ENCODE measurements around the gene GALP. TPM values are rescaled to one million over a fixed set of nuclear protein-coding genes. Genes with fewer than 3 reads are reported as not detected.
"Not testable (repeated sequence)": the region's sequence is repeated elsewhere in the genome, so short reads cannot be mapped to it uniquely, and the experiment has no call there.

GALP gene
- total RNA-seq, 1 donor = not detected

GRCh38 chr19:56158170-56158757 is 17.5 kb upstream of the GALP start:
- Histone ChIP-seq H3K4me1 (ENCODE audit: insufficient read depth, low read length) (no peaks in the 10 kb centered on the region), H3K9me3 (ENCODE audit: low read depth, low read length) (no peaks in the 10 kb centered on the region), H3K27me3 (ENCODE audit: insufficient read depth, low read length) (no peaks in the 10 kb centered on the region), H3K4me3 (ENCODE audit: low read length) (no peak overlapping the region)

- Histone ChIP-seq H3K4me3 (ENCODE audit: low read length) (no peak overlapping the region), H3K4me1 (ENCODE audit: insufficient read depth, low read length) (no peaks in the 10 kb centered on the region), H3K27me3 (ENCODE audit: insufficient read depth, low read length) (no peaks in the 10 kb centered on the region), H3K9me3 (ENCODE audit: low read depth, low read length) (no peaks in the 10 kb centered on the region)
Observed at GRCh38 chr19:56159009-56159559, 16.7 kb upstream of the GALP start.

- no peak overlapping the region for H3K4me3 ChIP-seq (ENCODE audit: low read length)
Observed at GRCh38 chr19:56159622-56160271, 16.1 kb upstream of the GALP start.

GRCh38 chr19:56161534-56161933 is 14.3 kb upstream of the GALP start:
- H3K9me3 ChIP-seq (ENCODE audit: low read depth, low read length) = no peaks in the 10 kb centered on the region
- H3K27me3 ChIP-seq (ENCODE audit: insufficient read depth, low read length) = no peaks in the 10 kb centered on the region
- H3K4me3 ChIP-seq (ENCODE audit: low read length) = no peak overlapping the region
- H3K4me1 ChIP-seq (ENCODE audit: insufficient read depth, low read length) = no peaks in the 10 kb centered on the region

More at GRCh38 chr19:56159622-56160271, 16.1 kb upstream of the GALP start:
- Histone ChIP-seq H3K27me3 (ENCODE audit: insufficient read depth, low read length) (no peaks in the 10 kb centered on the region), H3K9me3 (ENCODE audit: low read depth, low read length) (no peaks in the 10 kb centered on the region), H3K4me1 (ENCODE audit: insufficient read depth, low read length) (no peaks in the 10 kb centered on the region)

- H3K4me1 ChIP-seq (ENCODE audit: insufficient read depth, low read length) = no peaks in the 10 kb centered on the region
- no peaks in the 10 kb centered on the region for H3K27me3 ChIP-seq (ENCODE audit: insufficient read depth, low read length)
- H3K4me3 ChIP-seq (ENCODE audit: low read length) = no peak overlapping the region
- H3K9me3 ChIP-seq (ENCODE audit: low read depth, low read length) = no peaks in the 10 kb centered on the region
Observed at GRCh38 chr19:56162258-56162657, 13.6 kb upstream of the GALP start.

GRCh38 chr19:56163097-56163496 is 12.7 kb upstream of the GALP start:
- no peaks in the 10 kb centered on the region for H3K27me3 ChIP-seq (ENCODE audit: insufficient read depth, low read length)
- H3K9me3 ChIP-seq (ENCODE audit: low read depth, low read length) = no peaks in the 10 kb centered on the region
- no peaks in the 10 kb centered on the region for H3K4me1 ChIP-seq (ENCODE audit: insufficient read depth, low read length)
- no peak overlapping the region for H3K4me3 ChIP-seq (ENCODE audit: low read length)

GRCh38 chr19:56167064-56167578 is 8.7 kb upstream of the GALP start:
- no peaks in the 10 kb centered on the region for H3K27me3 ChIP-seq (ENCODE audit: insufficient read depth, low read length)
- no peak overlapping the region for H3K4me3 ChIP-seq (ENCODE audit: low read length)
- H3K4me1 ChIP-seq (ENCODE audit: insufficient read depth, low read length) = no peaks in the 10 kb centered on the region
- H3K9me3 ChIP-seq (ENCODE audit: low read depth, low read length) = no peaks in the 10 kb centered on the region

- H3K4me1 ChIP-seq (ENCODE audit: insufficient read depth, low read length) = no peaks in the 10 kb centered on the region
Observed at GRCh38 chr19:56170261-56170660, 5.5 kb upstream of the GALP start.

GRCh38 chr19:56174086-56174485 is 1.7 kb upstream of the GALP start:
- no peaks in the 10 kb centered on the region for H3K9me3 ChIP-seq (ENCODE audit: low read depth, low read length)
- no peaks in the 10 kb centered on the region for H3K27me3 ChIP-seq (ENCODE audit: insufficient read depth, low read length)
- H3K4me3 ChIP-seq (ENCODE audit: low read length) = no peak overlapping the region
- H3K4me1 ChIP-seq (ENCODE audit: insufficient read depth, low read length) = no peaks in the 10 kb centered on the region

More at GRCh38 chr19:56170261-56170660, 5.5 kb upstream of the GALP start:
- Histone ChIP-seq H3K27me3 (ENCODE audit: insufficient read depth, low read length) (no peaks in the 10 kb centered on the region), H3K4me3 (ENCODE audit: low read length) (no peak overlapping the region), H3K9me3 (ENCODE audit: low read depth, low read length) (no peaks in the 10 kb centered on the region)

- H3K4me1 ChIP-seq (ENCODE audit: insufficient read depth, low read length) = no peaks in the 10 kb centered on the region
- H3K9me3 ChIP-seq (ENCODE audit: low read depth, low read length) = no peaks in the 10 kb centered on the region
- H3K27me3 ChIP-seq (ENCODE audit: insufficient read depth, low read length) = no peaks in the 10 kb centered on the region
- H3K4me3 ChIP-seq (ENCODE audit: low read length) = no peak overlapping the region
Observed at GRCh38 chr19:56174550-56174949, 1.3 kb upstream of the GALP start.

GRCh38 chr19:56176310-56176709 is 502 bp downstream of the GALP start:
- H3K9me3 ChIP-seq (ENCODE audit: low read depth, low read length); H3K4me1 ChIP-seq (ENCODE audit: insufficient read depth, low read length); H3K4me3 ChIP-seq (ENCODE audit: low read length); H3K27me3 ChIP-seq (ENCODE audit: insufficient read depth, low read length): not testable (repeated sequence)

GRCh38 chr19:56176881-56177280 is 1.1 kb downstream of the GALP start:
- H3K9me3 ChIP-seq (ENCODE audit: low read depth, low read length) = no peaks in the 10 kb centered on the region
- H3K4me3 ChIP-seq (ENCODE audit: low read length) = no peak overlapping the region
- H3K4me1 ChIP-seq (ENCODE audit: insufficient read depth, low read length) = no peaks in the 10 kb centered on the region
- H3K27me3 ChIP-seq (ENCODE audit: insufficient read depth, low read length) = no peaks in the 10 kb centered on the region

- Histone ChIP-seq H3K4me3 (ENCODE audit: low read length) (no peak overlapping the region), H3K4me1 (ENCODE audit: insufficient read depth, low read length) (no peaks in the 10 kb centered on the region), H3K27me3 (ENCODE audit: insufficient read depth, low read length) (no peaks in the 10 kb centered on the region), H3K9me3 (ENCODE audit: low read depth, low read length) (no peaks in the 10 kb centered on the region)
Observed at GRCh38 chr19:56177564-56178243, 1.9 kb downstream of the GALP start.

GRCh38 chr19:56189785-56190184 is 14.0 kb downstream of the GALP start:
- H3K9me3 ChIP-seq (ENCODE audit: low read depth, low read length) = no peaks in the 10 kb centered on the region
- no peaks in the 10 kb centered on the region for H3K27me3 ChIP-seq (ENCODE audit: insufficient read depth, low read length)
- no peak overlapping the region for H3K4me3 ChIP-seq (ENCODE audit: low read length)
- no peaks in the 10 kb centered on the region for H3K4me1 ChIP-seq (ENCODE audit: insufficient read depth, low read length)

GRCh38 chr19:56191115-56191514 is 15.3 kb downstream of the GALP start:
- Histone ChIP-seq H3K27me3 (ENCODE audit: insufficient read depth, low read length) (no peaks in the 10 kb centered on the region), H3K4me1 (ENCODE audit: insufficient read depth, low read length) (no peaks in the 10 kb centered on the region), H3K9me3 (ENCODE audit: low read depth, low read length) (no peaks in the 10 kb centered on the region), H3K4me3 (ENCODE audit: low read length) (no peak overlapping the region)
